GM12891 (cell line): ENCODE data around the gene THOP1.

ENCODE experiments used
- POLR2A ChIP-seq: IDR thresholded peaks from 2 replicates; pipeline ENCODE4 v1.6.1; 2011; ENCODE audit warnings: low read depth, low read length, control low read depth
- POLR2AphosphoS5 ChIP-seq: IDR thresholded peaks from 2 replicates; pipeline ENCODE4 v1.6.1; 2011; ENCODE audit warnings: low read depth, low read length, control low read depth
- POU2F2 ChIP-seq: IDR thresholded peaks from 2 replicates; pipeline ENCODE4 v1.6.1; 2011; ENCODE audit warnings: low read depth, mild to moderate bottlenecking, control low read depth, low read length, moderate library complexity

- TF ChIP-seq POLR2AphosphoS5 = no peak
- TF ChIP-seq POLR2A = no peak
- no peak for TF ChIP-seq POU2F2
Measured at GRCh38 chr19:2774953-2775555, 10.2 kb upstream of the THOP1 start.
